SK-N-SH treated with all-trans-retinoic acid at 6 μM for 48 hours (cell line): ENCODE measurements around the gene GPR137B.
"Not testable (repeated sequence)": the region's sequence is repeated elsewhere in the genome, so short reads cannot be mapped to it uniquely, and the experiment has no call there.

ENCODE experiments used
- ATAC-seq: fragments of 200-7000 bp; cut with Tn5 transposase; 3 replicates; pipeline ENCODE4 v1.9.1; 2020; ENCODE audit warnings: mild to moderate bottlenecking, moderate library complexity
- ARNTL ChIP-seq: fragments of 450-650 bp; formaldehyde crosslinking; IDR thresholded peaks from 2 replicates; pipeline ENCODE4 v1.5.0; 2020; ENCODE audit warnings: low read depth, mild to moderate bottlenecking, moderate library complexity, borderline replicate concordance
- BACH2 ChIP-seq: fragments of 250-450 bp; sonication (Bioruptor Pico); IDR thresholded peaks from 2 replicates; pipeline ENCODE4 v1.9.0; 2021; ENCODE audit warnings: mild to moderate bottlenecking, borderline replicate concordance
- CREB5 ChIP-seq: fragments of 250-450 bp; sonication (Bioruptor Pico); IDR thresholded peaks from 2 replicates; pipeline ENCODE4 v1.5.1; 2020; ENCODE audit warnings: low read depth, mild to moderate bottlenecking, moderate library complexity
- CSRNP3 ChIP-seq: fragments of 250-450 bp; sonication (Bioruptor Pico); IDR thresholded peaks from 2 replicates; pipeline ENCODE4 v1.5.1; 2021; ENCODE audit warnings: mild to moderate bottlenecking, moderate library complexity
- ESRRG ChIP-seq: fragments of 250-450 bp; sonication (Bioruptor Pico); IDR thresholded peaks from 2 replicates; pipeline ENCODE4 v1.6.1; 2021; ENCODE audit warnings: mild to moderate bottlenecking
- GLIS3 ChIP-seq: fragments of 250-450 bp; sonication (Bioruptor Pico); IDR thresholded peaks from 2 replicates; pipeline ENCODE4 v1.5.0; 2020; ENCODE audit warnings: mild to moderate bottlenecking, moderate library complexity
- ISL1 ChIP-seq: fragments of 250-450 bp; sonication (Bioruptor Pico); IDR thresholded peaks from 2 replicates; pipeline ENCODE4 v2.1.2; 2022; ENCODE audit warnings: mild to moderate bottlenecking, moderate library complexity
- OSR1 ChIP-seq: fragments of 250-450 bp; sonication (Bioruptor Pico); IDR thresholded peaks from 2 replicates; pipeline ENCODE4 v1.8.0; 2022; ENCODE audit warnings: moderate library complexity, mild to moderate bottlenecking, inconsistent platforms
- PATZ1 ChIP-seq: fragments of 250-450 bp; sonication (Bioruptor Pico); IDR thresholded peaks from 2 replicates; pipeline ENCODE4 v1.8.0; 2020; ENCODE audit warnings: mild to moderate bottlenecking, moderate library complexity, borderline replicate concordance
- POU6F1 ChIP-seq: fragments of 250-450 bp; sonication (Bioruptor Pico); IDR thresholded peaks from 2 replicates; pipeline ENCODE4 v1.8.0; 2021; ENCODE audit warnings: low read depth, mild to moderate bottlenecking, moderate library complexity, borderline replicate concordance
- PPARA ChIP-seq: fragments of 250-450 bp; sonication (Bioruptor Pico); IDR thresholded peaks from 2 replicates; pipeline ENCODE4 v1.5.0; 2020; ENCODE audit warnings: mild to moderate bottlenecking, borderline replicate concordance
- RARB ChIP-seq: fragments of 250-450 bp; sonication (Bioruptor Pico); IDR thresholded peaks from 2 replicates; pipeline ENCODE4 v1.8.0; 2021; ENCODE audit warnings: mild to moderate bottlenecking, moderate library complexity
- SNAI2 ChIP-seq: fragments of 250-450 bp; sonication (Bioruptor Pico); IDR thresholded peaks from 2 replicates; pipeline ENCODE4 v1.5.0; 2020; ENCODE audit warnings: mild to moderate bottlenecking, moderate library complexity
- TCF4 ChIP-seq: fragments of 250-450 bp; sonication (Bioruptor Pico); IDR thresholded peaks from 2 replicates; pipeline ENCODE4 v1.8.0; 2021; ENCODE audit warnings: mild to moderate bottlenecking, moderate library complexity, borderline replicate concordance
- TOX ChIP-seq: fragments of 250-450 bp; sonication (Bioruptor Pico); IDR thresholded peaks from 2 replicates; pipeline ENCODE4 v1.8.0; 2021; ENCODE audit warnings: mild to moderate bottlenecking, moderate library complexity, borderline replicate concordance
- TSHZ2 ChIP-seq: fragments of 250-450 bp; sonication (Bioruptor Pico); IDR thresholded peaks from 2 replicates; pipeline ENCODE4 v1.5.0; 2020; ENCODE audit warnings: mild to moderate bottlenecking, moderate library complexity
- ZC3H10 ChIP-seq: fragments of 250-450 bp; sonication (Bioruptor Pico); IDR thresholded peaks from 2 replicates; pipeline ENCODE4 v1.5.1; 2021; ENCODE audit warnings: mild to moderate bottlenecking, moderate library complexity
- ZFP30 ChIP-seq: fragments of 450-650 bp; formaldehyde crosslinking; IDR thresholded peaks from 2 replicates; pipeline ENCODE4 v1.5.0; 2022; ENCODE audit warnings: mild to moderate bottlenecking, moderate library complexity
- ZNF70 ChIP-seq: fragments of 450-650 bp; formaldehyde crosslinking; IDR thresholded peaks from 2 replicates; pipeline ENCODE4 v1.5.0; 2020; ENCODE audit warnings: mild to moderate bottlenecking, moderate library complexity

Gene GPR137B

GRCh38 chr1:236155841-236156503 is 13.6 kb downstream of the GPR137B start (continued):
- TF ChIP-seq POU6F1 (CRISPR knock-in tag) (no peak), TOX (no peak)
- TF ChIP-seq, all 23 proteins: peak for 0

- ATAC-seq: no peak
- TF ChIP-seq OSR1 (no peak), GLIS3 (no peak), SNAI2 (CRISPR knock-in tag) (no peak), PPARA (CRISPR knock-in tag) (no peak), BACH2 (no peak), ZC3H10 (no peak), CSRNP3 (no peak), TOX (no peak), POU6F1 (CRISPR knock-in tag) (no peak), ESRRG (no peak), RARB (CRISPR knock-in tag) (no peak), PATZ1 (CRISPR knock-in tag) (no peak), ZFP30 (CRISPR knock-in tag) (no peak), TCF4 (no peak), TSHZ2 (CRISPR knock-in tag) (no peak), CREB5 (CRISPR knock-in tag) (no peak)
- TF ChIP-seq, all 23 proteins: peak for 0
Observed at GRCh38 chr1:236156512-236157208, 14.3 kb downstream of the GPR137B start.

GRCh38 chr1:236158072-236158471 is 15.7 kb downstream of the GPR137B start:
- ATAC-seq: not testable (repeated sequence)

- no peak for ATAC-seq
- TF ChIP-seq RARB (CRISPR knock-in tag) (no peak), ARNTL (CRISPR knock-in tag) (no peak), SNAI2 (CRISPR knock-in tag) (no peak), ZFP30 (CRISPR knock-in tag) (no peak), ZC3H10 (no peak), CSRNP3 (no peak), ESRRG (no peak), TCF4 (no peak), OSR1 (no peak), TOX (no peak), POU6F1 (CRISPR knock-in tag) (no peak), ZNF70 (CRISPR knock-in tag) (no peak), ISL1 (no peak)
Observed at GRCh38 chr1:236158719-236159118, 16.4 kb downstream of the GPR137B start.
